ENCODE measurements around the gene TMEM80. TPM values are rescaled to one million over a fixed set of nuclear protein-coding genes. Genes with fewer than 3 reads are reported as not detected.

Gene TMEM80
- total RNA-seq, 6 donors from 2014 or later, result 28.6 to 62.9 (median 36.1) TPM

- Histone ChIP-seq H3K4me1 (peaks cover 36 to 72% (median 57%) of the 10 kb centered on the region in 4 donors), H3K9me3 (no peaks in the 10 kb centered on the region), H3K4me3 (peak overlapping the region in 3 of 4 donors; percentile 60 to 62 (median 61)), H3K27me3 (peaks cover 0 to 20% (median 10%) of the 10 kb centered on the region in 4 donors), H3K27ac (peak overlapping the region; percentile 75 to 86 (median 81)), H3K36me3 (peaks cover 0 to 15% (median 12%) of the 10 kb centered on the region in 4 donors)
- peak; percentile 84 to 92 for DNase-seq
- 64 to 74% methylated on average over 10 to 25 of the region's 27 CpGs for WGBS, 2 donors
- TF ChIP-seq POLR2AphosphoS5 (IDR thresholded peaks at IDR 0.05), result no peak
- no peak for TF ChIP-seq EP300 (IDR thresholded peaks at IDR 0.05)
- peak in 3 of 4 donors; percentile 27 to 44 (median 34) for TF ChIP-seq POLR2A (IDR thresholded peaks at IDR 0.05)
- TF ChIP-seq, protein P1, sequence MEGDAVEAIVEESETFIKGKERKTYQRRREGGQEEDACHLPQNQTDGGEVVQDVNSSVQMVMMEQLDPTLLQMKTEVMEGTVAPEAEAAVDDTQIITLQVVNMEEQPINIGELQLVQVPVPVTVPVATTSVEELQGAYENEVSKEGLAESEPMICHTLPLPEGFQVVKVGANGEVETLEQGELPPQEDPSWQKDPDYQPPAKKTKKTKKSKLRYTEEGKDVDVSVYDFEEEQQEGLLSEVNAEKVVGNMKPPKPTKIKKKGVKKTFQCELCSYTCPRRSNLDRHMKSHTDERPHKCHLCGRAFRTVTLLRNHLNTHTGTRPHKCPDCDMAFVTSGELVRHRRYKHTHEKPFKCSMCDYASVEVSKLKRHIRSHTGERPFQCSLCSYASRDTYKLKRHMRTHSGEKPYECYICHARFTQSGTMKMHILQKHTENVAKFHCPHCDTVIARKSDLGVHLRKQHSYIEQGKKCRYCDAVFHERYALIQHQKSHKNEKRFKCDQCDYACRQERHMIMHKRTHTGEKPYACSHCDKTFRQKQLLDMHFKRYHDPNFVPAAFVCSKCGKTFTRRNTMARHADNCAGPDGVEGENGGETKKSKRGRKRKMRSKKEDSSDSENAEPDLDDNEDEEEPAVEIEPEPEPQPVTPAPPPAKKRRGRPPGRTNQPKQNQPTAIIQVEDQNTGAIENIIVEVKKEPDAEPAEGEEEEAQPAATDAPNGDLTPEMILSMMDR (IDR thresholded peaks at IDR 0.05), result no peak
- peak; percentile 36 to 81 for ATAC-seq (ENCODE audit: low FRiP score in 2 of 2)
Measured at GRCh38 chr11:704781-705645, 9.4 kb downstream of the TMEM80 start.

DNA sequence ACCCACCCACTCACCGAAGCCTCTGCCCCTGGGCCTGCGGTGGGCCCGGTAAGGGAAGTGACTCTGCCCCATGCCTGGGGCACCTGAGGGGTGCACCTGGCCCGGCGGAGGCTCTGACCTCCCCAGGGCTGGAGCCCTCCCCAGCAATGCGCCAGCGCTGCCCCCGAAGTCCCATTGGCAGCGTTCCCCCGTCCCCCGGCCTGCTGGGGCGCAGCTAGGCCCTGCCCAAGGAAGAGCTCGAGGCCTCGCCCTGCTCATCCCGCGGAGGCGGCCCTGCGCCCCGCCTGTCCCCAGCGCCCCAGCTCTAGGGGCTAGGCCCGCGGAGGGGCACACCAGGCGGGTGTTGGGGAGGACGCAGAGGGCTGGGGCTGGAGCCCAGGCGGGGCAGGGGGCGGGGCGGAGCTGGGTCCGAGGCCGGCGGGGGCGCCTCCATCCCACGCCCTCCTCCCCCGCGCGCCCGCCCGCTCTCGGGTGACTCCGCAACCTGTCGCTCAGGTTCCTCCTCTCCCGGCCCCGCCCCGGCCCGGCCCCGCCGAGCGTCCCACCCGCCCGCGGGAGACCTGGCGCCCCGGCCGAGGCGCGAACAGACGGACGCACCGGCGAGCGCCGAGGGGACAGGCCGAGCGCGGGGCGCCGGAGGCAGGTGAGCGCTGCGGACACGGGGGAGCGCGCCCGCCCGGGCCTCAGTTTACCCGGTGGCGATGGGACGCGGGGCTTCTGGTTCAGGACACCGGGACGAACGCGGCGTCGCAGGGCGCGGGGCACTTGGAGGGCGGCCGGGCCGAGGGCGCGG lies 10.2 kb downstream of the TMEM80 start, which contains the start of gene EPS8L2:
TSS of gene EPS8L2 (plus strand) at position 586 of the 793 bp plus-strand sequence. CDS start 3,177 bp downstream, outside the sequence.
- ATAC-seq (ENCODE audit: low FRiP score in 2 of 2), result peak; percentile 0 to 20
- peaks cover 0 to 20% (median 10%) of the 10 kb centered on the region in 4 donors for H3K27me3 ChIP-seq

DNA sequence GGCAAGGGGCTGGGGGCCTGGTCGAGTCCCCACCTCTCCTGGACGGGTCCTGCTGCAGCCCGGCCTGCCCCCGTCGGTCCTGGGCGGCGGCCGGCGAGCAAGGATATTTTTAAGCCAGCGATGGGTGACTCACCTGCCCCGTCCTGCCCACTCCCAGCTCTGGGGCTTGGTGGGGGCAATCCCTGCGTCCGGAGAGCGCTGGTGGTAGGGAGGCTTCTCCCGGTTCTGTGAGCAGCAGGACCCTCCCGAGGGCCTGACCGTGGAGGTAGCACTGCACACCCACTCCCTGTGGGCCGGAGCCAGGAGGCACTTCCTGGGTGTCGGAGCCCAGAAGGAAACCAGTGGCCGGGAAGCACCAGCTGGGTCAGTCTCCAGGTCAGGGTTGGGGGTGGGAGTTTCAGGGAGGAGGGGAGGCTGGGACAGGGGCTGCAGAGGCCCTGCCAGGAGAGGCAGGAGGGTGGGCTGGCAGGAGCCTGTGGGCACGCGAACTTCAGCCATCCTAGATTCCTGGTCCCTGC lies 10.9 kb downstream of the TMEM80 start:
- DNase-seq (peak in 1 of 2 donors; percentile 36), ATAC-seq (ENCODE audit: low FRiP score in 2 of 2) (peak in 1 of 2 donors; percentile 54)
- Histone ChIP-seq H3K9me3 (no peaks in the 10 kb centered on the region), H3K36me3 (peaks cover 0 to 10% (median 7%) of the 10 kb centered on the region in 4 donors), H3K27ac (peak overlapping the region; percentile 75 to 86 (median 81)), H3K4me1 (peaks cover 36 to 83% (median 58%) of the 10 kb centered on the region in 4 donors), H3K4me3 (peak overlapping the region; percentile 38 to 62 (median 60)), H3K27me3 (peaks cover 0 to 20% (median 10%) of the 10 kb centered on the region in 4 donors)
- TF ChIP-seq, protein P1 (IDR thresholded peaks at IDR 0.05), result no peak
- TF ChIP-seq EP300 (IDR thresholded peaks at IDR 0.05), result no peak
- TF ChIP-seq POLR2AphosphoS5 (IDR thresholded peaks at IDR 0.05), result no peak
- peak in 1 of 4 donors; percentile 6 for TF ChIP-seq POLR2A (IDR thresholded peaks at IDR 0.05)
- 3% methylated on average over 17 of the region's 22 CpGs; no CpG with 5 or more reads in 1 of the 2 donors for WGBS, 2 donors

More for the DNA sequence above, 10.2 kb downstream of the TMEM80 start, which contains the start of gene EPS8L2:
- WGBS, 2 donors, result 7 to 16% methylated on average over 3 to 8 of the region's 90 CpGs
- no peaks in the 10 kb centered on the region for H3K9me3 ChIP-seq
- H3K36me3 ChIP-seq, result peaks cover 0 to 10% (median 8%) of the 10 kb centered on the region in 4 donors
- peaks cover 36 to 80% (median 58%) of the 10 kb centered on the region in 4 donors for H3K4me1 ChIP-seq
- DNase-seq, result peak; percentile 75 to 94
- TF ChIP-seq, protein P1 (IDR thresholded peaks at IDR 0.05), result no peak
- TF ChIP-seq POLR2AphosphoS5 (IDR thresholded peaks at IDR 0.05) (no peak), POLR2A (IDR thresholded peaks at IDR 0.05) (peak in 1 of 4 donors; percentile 44)
- H3K27ac ChIP-seq, result peak within 1 kb of the TSS; percentile 75 to 86 (median 81)
- H3K4me3 ChIP-seq, result peak within 1 kb of the TSS; percentile 38 to 62 (median 60)
